ENCODE results near the gene TGM6.

Gene TGM6

DNA sequence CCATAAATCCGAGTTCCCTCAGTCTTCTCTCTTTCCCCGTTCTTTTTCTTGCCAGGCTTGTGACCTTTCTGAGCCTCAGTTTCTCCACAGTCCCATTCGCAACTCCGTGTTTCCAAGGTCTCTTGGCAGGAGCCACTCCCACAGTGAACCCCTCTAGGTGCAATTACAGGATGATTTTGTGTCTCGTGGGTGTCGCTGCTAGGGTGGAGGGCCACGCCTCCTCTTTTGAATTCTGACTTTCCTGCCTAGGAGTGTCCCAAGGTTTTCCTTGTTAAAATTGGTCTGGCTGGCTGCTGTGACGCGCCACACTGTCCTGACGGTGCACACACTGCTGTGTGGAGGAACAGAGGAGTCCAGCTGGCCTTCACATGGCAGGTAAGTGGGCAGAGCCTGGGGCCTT lies at the start of gene TGM6:
Gene TGM6, plus strand, starts transcription at position 301 of the 400 bp plus-strand sequence. Its CDS starts 68 bp downstream, at position 369.
- Histone ChIP-seq H3K36me3 (ENCODE audit: insufficient read depth, low read length) (no peaks in the 10 kb centered on the region), H3K4me1 (ENCODE audit: insufficient read depth, low read length) (peaks cover 15% of the 10 kb centered on the region), H3K9me3 (ENCODE audit: control insufficient read depth, insufficient read depth, low read length) (no peaks in the 10 kb centered on the region), H3K9ac (ENCODE audit: low read depth, low read length) (no peak within 1 kb of the TSS)

GRCh38 chr20:2331106-2331505 lies 49.6 kb upstream of the TGM6 start:
- Histone ChIP-seq H3K9me3 (ENCODE audit: control insufficient read depth, insufficient read depth, low read length) (no peaks in the 10 kb centered on the region), H3K4me1 (ENCODE audit: insufficient read depth, low read length) (no peaks in the 10 kb centered on the region), H3K36me3 (ENCODE audit: insufficient read depth, low read length) (no peaks in the 10 kb centered on the region), H3K9ac (ENCODE audit: low read depth, low read length) (no peak overlapping the region)

DNA sequence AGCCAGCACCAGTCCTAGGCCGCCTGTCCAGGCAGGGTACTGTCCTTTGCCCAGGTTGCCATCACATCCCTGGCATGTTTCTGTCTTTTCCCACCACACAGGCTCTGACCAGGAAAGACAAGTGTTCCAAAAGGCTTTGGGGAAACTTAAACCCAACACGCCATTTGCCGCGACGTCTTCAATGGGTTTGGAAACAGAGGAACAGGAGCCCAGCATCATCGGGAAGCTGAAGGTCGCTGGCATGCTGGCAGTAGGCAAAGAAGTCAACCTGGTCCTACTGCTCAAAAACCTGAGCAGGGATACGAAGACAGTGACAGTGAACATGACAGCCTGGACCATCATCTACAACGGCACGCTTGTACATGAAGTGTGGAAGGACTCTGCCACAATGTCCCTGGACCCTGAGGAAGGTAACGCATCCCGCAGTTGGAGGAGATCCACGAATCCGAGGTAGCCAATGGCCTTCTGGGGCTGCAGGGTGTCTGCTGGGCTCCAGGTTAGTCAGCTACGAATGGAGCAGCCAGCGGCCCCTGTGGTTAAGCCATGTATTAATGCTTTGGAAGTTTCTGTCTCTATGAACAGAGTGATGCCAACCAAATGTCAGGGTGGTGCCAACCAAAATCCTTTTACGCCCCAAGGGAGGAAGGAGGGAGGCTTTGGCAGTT lies 48.7 kb upstream of the TGM6 start:
- H3K4me1 ChIP-seq (ENCODE audit: insufficient read depth, low read length): no peaks in the 10 kb centered on the region
- no peak overlapping the region for H3K9ac ChIP-seq (ENCODE audit: low read depth, low read length)
- no peaks in the 10 kb centered on the region for H3K9me3 ChIP-seq (ENCODE audit: control insufficient read depth, insufficient read depth, low read length)
- H3K36me3 ChIP-seq (ENCODE audit: insufficient read depth, low read length): no peaks in the 10 kb centered on the region

GRCh38 chr20:2332711-2333110 lies 48.0 kb upstream of the TGM6 start:
- Histone ChIP-seq H3K9ac (ENCODE audit: low read depth, low read length) (no peak overlapping the region), H3K36me3 (ENCODE audit: insufficient read depth, low read length) (no peaks in the 10 kb centered on the region), H3K9me3 (ENCODE audit: control insufficient read depth, insufficient read depth, low read length) (no peaks in the 10 kb centered on the region), H3K4me1 (ENCODE audit: insufficient read depth, low read length) (no peaks in the 10 kb centered on the region)

- Histone ChIP-seq H3K36me3 (ENCODE audit: insufficient read depth, low read length) (no peaks in the 10 kb centered on the region), H3K4me1 (ENCODE audit: insufficient read depth, low read length) (no peaks in the 10 kb centered on the region), H3K9ac (ENCODE audit: low read depth, low read length) (no peak overlapping the region), H3K9me3 (ENCODE audit: control insufficient read depth, insufficient read depth, low read length) (no peaks in the 10 kb centered on the region)
Measured at GRCh38 chr20:2333821-2334220, 46.9 kb upstream of the TGM6 start.

GRCh38 chr20:2335096-2335870 lies 45.4 kb upstream of the TGM6 start:
- Histone ChIP-seq H3K9ac (ENCODE audit: low read depth, low read length) (no peak overlapping the region), H3K36me3 (ENCODE audit: insufficient read depth, low read length) (no peaks in the 10 kb centered on the region), H3K4me1 (ENCODE audit: insufficient read depth, low read length) (no peaks in the 10 kb centered on the region), H3K9me3 (ENCODE audit: control insufficient read depth, insufficient read depth, low read length) (no peaks in the 10 kb centered on the region)

DNA sequence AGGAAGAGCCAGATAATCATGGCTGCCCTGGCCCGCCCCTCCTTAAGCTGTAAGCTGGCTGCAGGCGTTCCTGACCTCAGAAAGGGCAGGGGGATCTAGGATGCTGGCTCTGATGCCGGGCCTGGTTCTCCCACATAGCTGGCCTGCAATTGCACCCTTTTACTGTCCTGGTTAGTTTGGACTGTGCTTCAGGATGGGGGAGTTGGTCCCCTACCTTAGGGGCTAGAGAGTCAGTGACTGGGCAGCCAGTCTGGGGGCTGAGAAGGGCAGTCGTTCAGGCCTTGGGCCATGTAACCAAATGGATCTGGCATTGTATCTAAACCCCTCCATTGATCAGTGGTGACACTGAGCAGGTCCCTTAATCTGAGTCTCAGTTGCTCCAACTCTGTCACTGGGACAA lies 44.2 kb upstream of the TGM6 start:
- Histone ChIP-seq H3K9ac (ENCODE audit: low read depth, low read length) (no peak overlapping the region), H3K36me3 (ENCODE audit: insufficient read depth, low read length) (no peaks in the 10 kb centered on the region), H3K4me1 (ENCODE audit: insufficient read depth, low read length) (no peaks in the 10 kb centered on the region), H3K9me3 (ENCODE audit: control insufficient read depth, insufficient read depth, low read length) (no peaks in the 10 kb centered on the region)

GRCh38 chr20:2337142-2337541 lies 43.6 kb upstream of the TGM6 start:
- Histone ChIP-seq H3K4me1 (ENCODE audit: insufficient read depth, low read length) (no peaks in the 10 kb centered on the region), H3K9ac (ENCODE audit: low read depth, low read length) (no peak overlapping the region), H3K9me3 (ENCODE audit: control insufficient read depth, insufficient read depth, low read length) (no peaks in the 10 kb centered on the region), H3K36me3 (ENCODE audit: insufficient read depth, low read length) (no peaks in the 10 kb centered on the region)

- no peak overlapping the region for H3K9ac ChIP-seq (ENCODE audit: low read depth, low read length)
Measured at GRCh38 chr20:2338411-2339066, 42.2 kb upstream of the TGM6 start.

GRCh38 chr20:2340136-2340535 lies 40.6 kb upstream of the TGM6 start:
- H3K4me1 ChIP-seq (ENCODE audit: insufficient read depth, low read length): no peaks in the 10 kb centered on the region
- no peaks in the 10 kb centered on the region for H3K9me3 ChIP-seq (ENCODE audit: control insufficient read depth, insufficient read depth, low read length)

More at GRCh38 chr20:2338411-2339066, 42.2 kb upstream of the TGM6 start:
- Histone ChIP-seq H3K4me1 (ENCODE audit: insufficient read depth, low read length) (no peaks in the 10 kb centered on the region), H3K36me3 (ENCODE audit: insufficient read depth, low read length) (no peaks in the 10 kb centered on the region), H3K9me3 (ENCODE audit: control insufficient read depth, insufficient read depth, low read length) (no peaks in the 10 kb centered on the region)

DNA sequence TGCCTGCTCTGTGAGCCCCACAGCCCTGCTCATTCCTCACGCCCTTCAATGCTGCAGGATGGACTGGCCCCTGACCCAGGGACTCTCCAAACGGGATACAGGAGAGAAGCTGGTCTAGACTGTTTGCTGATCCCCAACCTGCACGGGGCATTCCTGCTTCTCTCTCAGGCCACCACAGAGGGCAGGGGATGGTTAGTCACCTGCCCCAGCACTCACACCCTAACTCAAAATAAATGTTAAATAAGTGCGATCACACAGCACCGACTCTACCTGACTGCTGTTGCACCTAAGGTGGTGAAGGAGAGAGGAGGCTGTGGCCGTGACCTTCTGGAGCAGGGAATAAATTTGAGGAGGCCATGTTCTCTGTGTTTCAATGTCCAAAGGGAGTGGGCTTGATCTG lies 39.9 kb upstream of the TGM6 start:
- no peaks in the 10 kb centered on the region for H3K4me1 ChIP-seq (ENCODE audit: insufficient read depth, low read length)
- H3K36me3 ChIP-seq (ENCODE audit: insufficient read depth, low read length): no peaks in the 10 kb centered on the region
- H3K9me3 ChIP-seq (ENCODE audit: control insufficient read depth, insufficient read depth, low read length): no peaks in the 10 kb centered on the region
- no peak overlapping the region for H3K9ac ChIP-seq (ENCODE audit: low read depth, low read length)

More at GRCh38 chr20:2340136-2340535, 40.6 kb upstream of the TGM6 start:
- no peaks in the 10 kb centered on the region for H3K36me3 ChIP-seq (ENCODE audit: insufficient read depth, low read length)
- no peak overlapping the region for H3K9ac ChIP-seq (ENCODE audit: low read depth, low read length)

- H3K36me3 ChIP-seq (ENCODE audit: insufficient read depth, low read length): no peaks in the 10 kb centered on the region
- H3K4me1 ChIP-seq (ENCODE audit: insufficient read depth, low read length): no peaks in the 10 kb centered on the region
- no peaks in the 10 kb centered on the region for H3K9me3 ChIP-seq (ENCODE audit: control insufficient read depth, insufficient read depth, low read length)
- H3K9ac ChIP-seq (ENCODE audit: low read depth, low read length): no peak overlapping the region
Measured at GRCh38 chr20:2341336-2341735, 39.4 kb upstream of the TGM6 start.

GRCh38 chr20:2342243-2342642 lies 38.5 kb upstream of the TGM6 start:
- H3K9me3 ChIP-seq (ENCODE audit: control insufficient read depth, insufficient read depth, low read length): no peaks in the 10 kb centered on the region
- H3K36me3 ChIP-seq (ENCODE audit: insufficient read depth, low read length): no peaks in the 10 kb centered on the region
- H3K9ac ChIP-seq (ENCODE audit: low read depth, low read length): no peak overlapping the region
- no peaks in the 10 kb centered on the region for H3K4me1 ChIP-seq (ENCODE audit: insufficient read depth, low read length)

DNA sequence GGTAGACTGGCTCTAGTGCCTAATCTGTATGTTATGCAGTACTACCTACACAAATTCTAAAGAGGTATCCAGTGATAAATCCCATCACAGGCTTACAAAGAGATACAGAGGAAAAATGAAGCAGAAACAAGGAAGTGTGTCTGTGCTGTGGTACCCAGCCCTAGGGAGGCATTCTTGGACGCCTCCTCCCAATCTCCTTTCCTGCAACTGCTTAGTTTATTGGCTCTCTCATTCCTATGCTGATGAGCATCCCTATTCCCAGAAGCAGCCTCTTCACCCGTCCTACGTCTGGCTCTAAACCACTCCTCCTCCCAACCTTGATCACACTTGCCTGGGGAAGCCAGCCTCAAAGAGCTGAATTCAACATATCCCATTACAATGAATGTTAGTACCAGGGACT lies 34.5 kb upstream of the TGM6 start:
- no peaks in the 10 kb centered on the region for H3K36me3 ChIP-seq (ENCODE audit: insufficient read depth, low read length)
- no peak overlapping the region for H3K9ac ChIP-seq (ENCODE audit: low read depth, low read length)
- H3K9me3 ChIP-seq (ENCODE audit: control insufficient read depth, insufficient read depth, low read length): 0 out of 2 replicates have a peak, but pooled peaks cover 4% of the 10 kb centered on the region
- no peaks in the 10 kb centered on the region; the same call in 1 of the 2 replicates for H3K4me1 ChIP-seq (ENCODE audit: insufficient read depth, low read length)

Measured in ES-I3 (cell line).